Erythroblast (primary cell): ENCODE measurements around the gene AP1G2.

ENCODE experiments used
- GATA1 ChIP-seq: IDR thresholded peaks from 2 replicates; pipeline ENCODE4 v1.6.1; 2011; ENCODE audit warnings: low read depth, mild to moderate bottlenecking, control low read depth, low read length, moderate library complexity
- POLR2A ChIP-seq: IDR thresholded peaks from 2 replicates; pipeline ENCODE4 v1.6.1; 2011; ENCODE audit warnings: mild to moderate bottlenecking, low read length

DNA sequence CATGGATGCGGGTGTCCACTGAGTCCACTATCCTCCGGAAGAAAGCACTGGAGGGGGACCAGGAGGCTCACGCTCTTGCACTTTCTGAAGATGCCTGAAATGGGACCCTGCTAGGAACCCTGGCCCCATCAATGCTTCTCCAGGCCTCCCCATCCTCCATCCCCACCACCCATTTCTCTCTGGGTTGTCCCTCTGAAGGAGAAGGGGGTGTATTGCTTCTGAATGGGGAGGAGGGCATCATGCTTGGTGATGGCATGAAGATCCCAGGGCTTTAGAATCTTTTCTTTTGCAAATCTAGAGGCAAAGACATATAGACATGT is 11.7 kb upstream of the AP1G2 start:
- no peak for TF ChIP-seq POLR2A
- TF ChIP-seq GATA1: no peak
